Right ventricle myocardium inferior (tissue), 1 donor: ENCODE data around the gene MAP2K3. TPM values are rescaled to one million over a fixed set of nuclear protein-coding genes. Genes with fewer than 3 reads are reported as not detected.

Experiments
- ATAC-seq: fragments of 200-7000 bp; cut with Tn5 transposase; one replicate; pipeline ENCODE4 v1.9.1; 2020; ENCODE audit warnings: mild to moderate bottlenecking, moderate library complexity
- DNase-seq: peaks from one replicate; pipeline ENCODE4 v3.0.0; 2021; ENCODE audit errors: missing footprints
- intact Hi-C: fragments of 100-400 bp; cut with DNase I; formaldehyde crosslinking; loops from one replicate; pipeline ENCODE4 v1.11.0; 2022
- total RNA-seq: library from RNA; stranded (reverse); fragmentation: NEBNext Ultra II Directional; extraction: Animal tissue kit (Norgen Biotek cat#: 25700); gene quantifications from one replicate; pipeline ENCODE4 v1.2.1, GENCODE V29; 2021
- donor health status: DM: no; HTN: yes; CAD: no; lungs with severe emphysema.

The MAP2K3 gene
- total RNA-seq, 1 donor from 2014 or later, result 37.7 TPM

GRCh38 chr17:21251337-21252010, 33.0 kb upstream of the MAP2K3 start:
- intact Hi-C loops, result loop anchor here (2.0 kb wide), 2 partner anchors 33 to 37 kb away; partner anchors contain the start of genes MAP2K3 and TMEM11
- DNase-seq (no peak), ATAC-seq (no peak)

- ATAC-seq, result no peak
- intact Hi-C loops, result loop anchor here (2.0 kb wide), 2 partner anchors 32 to 38 kb away; partner anchors contain the start of genes MAP2K3 and TMEM11
- DNase-seq, result no peak
Observed at GRCh38 chr17:21252289-21252795, 32.2 kb upstream of the MAP2K3 start.

GRCh38 chr17:21252796-21253645, 31.5 kb upstream of the MAP2K3 start, which contains the start of gene NATD1:
TSS of gene NATD1 (minus strand) at chr17:21253410. CDS start at chr17:21253264, 146 bp downstream.
- DNase-seq (peak; percentile 97), ATAC-seq (peak; percentile 78)
- intact Hi-C loops, result loop anchor here (1.0 to 2.0 kb wide), 3 partner anchors 22 to 38 kb away; partner anchors contain the start of genes MAP2K3 and TMEM11

- no peak for ATAC-seq
- intact Hi-C loops, result loop anchor here (1.0 to 2.0 kb wide), 3 partner anchors 21 to 39 kb away; partner anchors contain the start of genes MAP2K3 and TMEM11
- DNase-seq, result no peak
Observed at GRCh38 chr17:21253646-21254441, 30.7 kb upstream of the MAP2K3 start.

- intact Hi-C loops, result no loop called here
- no peak for ATAC-seq
- DNase-seq, result no peak
Observed at GRCh38 chr17:21258593-21258992, 25.9 kb upstream of the MAP2K3 start.

- DNase-seq (no peak), ATAC-seq (no peak)
- intact Hi-C loops, result no loop called here
Observed at GRCh38 chr17:21262259-21262993, 22.1 kb upstream of the MAP2K3 start.

GRCh38 chr17:21263376-21263775, 21.1 kb upstream of the MAP2K3 start:
- ATAC-seq (no peak), DNase-seq (no peak)
- intact Hi-C loops, result no loop called here

- ATAC-seq (peak; percentile 16), DNase-seq (no peak)
- intact Hi-C loops, result no loop called here
Observed at GRCh38 chr17:21268596-21269188, 15.8 kb upstream of the MAP2K3 start.

GRCh38 chr17:21269394-21269793, 15.1 kb upstream of the MAP2K3 start:
- ATAC-seq (no peak), DNase-seq (no peak)
- intact Hi-C loops, result no loop called here

GRCh38 chr17:21271454-21272183, 12.9 kb upstream of the MAP2K3 start:
- ATAC-seq (no peak), DNase-seq (no peak)

GRCh38 chr17:21272250-21272649, 12.3 kb upstream of the MAP2K3 start:
- ATAC-seq, result no peak
- intact Hi-C loops, result no loop called here

More at GRCh38 chr17:21271454-21272183, 12.9 kb upstream of the MAP2K3 start:
- intact Hi-C loops, result no loop called here

GRCh38 chr17:21272881-21273792, 11.4 kb upstream of the MAP2K3 start:
- DNase-seq, result no peak
- ATAC-seq, result no peak
- intact Hi-C loops, result no loop called here

More at GRCh38 chr17:21272250-21272649, 12.3 kb upstream of the MAP2K3 start:
- no peak for DNase-seq

GRCh38 chr17:21275047-21275578, 9.4 kb upstream of the MAP2K3 start:
- intact Hi-C loops, result loop anchor here (1.0 to 2.0 kb wide), 2 partner anchors 22 to 148 kb away; partner anchors contain the start of genes DHRS7B and NATD1
- DNase-seq (no peak), ATAC-seq (no peak)

GRCh38 chr17:21275579-21276263, 8.8 kb upstream of the MAP2K3 start:
- intact Hi-C loops, result loop anchor here (1.0 to 2.0 kb wide), 2 partner anchors 22 to 149 kb away; partner anchors contain the start of genes DHRS7B and NATD1
- ATAC-seq (peak; percentile 97), DNase-seq (peak; percentile 98)

GRCh38 chr17:21276264-21276588, 8.3 kb upstream of the MAP2K3 start:
- intact Hi-C loops, result no loop called here
- no peak for DNase-seq
- no peak for ATAC-seq
